Measurements from ENCODE around the gene ELFN1.

ELFN1 gene

DNA sequence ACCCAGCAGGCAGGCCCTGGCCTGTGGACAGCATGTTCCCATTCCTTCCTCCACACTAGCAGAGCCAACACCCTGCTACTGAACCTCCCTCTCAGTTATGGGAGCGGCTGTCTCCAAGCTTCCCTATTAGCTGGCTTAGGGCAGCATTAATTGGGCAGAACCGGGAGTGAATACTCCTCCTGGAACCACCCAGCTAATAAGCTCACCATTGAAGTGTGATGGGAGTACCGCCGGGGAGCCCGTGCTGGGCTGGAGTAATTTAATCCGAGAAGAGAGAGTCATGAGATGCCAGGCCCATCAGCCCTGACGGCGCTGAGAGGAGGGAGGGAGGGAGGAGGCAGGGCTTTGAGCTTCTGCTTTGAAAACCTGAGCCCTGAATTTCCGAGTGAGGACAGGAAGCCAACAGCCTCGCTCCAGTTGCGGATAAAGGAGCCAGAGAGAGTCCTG is 31.8 kb upstream of the ELFN1 start:
- no peak for DNase-seq
- CTCF ChIA-PET, result no interaction called here
- no peaks in the 10 kb centered on the region for H3K4me1 Mint-ChIP-seq
- H3K27me3 Mint-ChIP-seq, result peaks cover 24% of the 10 kb centered on the region
- no peak overlapping the region for H3K27ac Mint-ChIP-seq
- H3K9me3 Mint-ChIP-seq, result peaks cover 11% of the 10 kb centered on the region
- H3K36me3 Mint-ChIP-seq, result peaks cover 2% of the 10 kb centered on the region
- no peak overlapping the region for H3K4me3 Mint-ChIP-seq

DNA sequence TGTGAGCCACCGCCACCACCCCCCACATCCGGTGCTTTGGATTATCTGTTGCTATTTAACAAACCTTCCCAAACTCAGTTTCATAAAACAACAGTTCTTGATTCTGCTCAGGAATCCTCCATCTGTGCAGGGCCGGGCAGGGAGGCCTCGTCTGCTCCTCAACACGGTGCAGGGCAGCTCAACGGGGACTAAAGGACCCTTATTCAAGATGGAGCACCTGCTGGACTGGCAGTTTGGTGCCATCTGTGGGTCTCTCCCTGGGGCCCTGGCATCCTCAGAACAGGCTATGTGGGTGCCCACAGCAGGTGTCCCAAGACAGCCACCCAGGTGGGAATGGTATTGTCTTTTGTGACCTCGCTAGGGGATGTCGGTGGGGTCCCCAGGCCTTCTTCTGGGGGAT is 31.0 kb upstream of the ELFN1 start:
- Mint-ChIP-seq H3K36me3 (peaks cover 2% of the 10 kb centered on the region), H3K27ac (no peak overlapping the region), H3K4me1 (no peaks in the 10 kb centered on the region), H3K27me3 (peaks cover 26% of the 10 kb centered on the region), H3K4me3 (no peak overlapping the region), H3K9me3 (peaks cover 11% of the 10 kb centered on the region)
- no peak for DNase-seq
- CTCF ChIA-PET, result no interaction called here

DNA sequence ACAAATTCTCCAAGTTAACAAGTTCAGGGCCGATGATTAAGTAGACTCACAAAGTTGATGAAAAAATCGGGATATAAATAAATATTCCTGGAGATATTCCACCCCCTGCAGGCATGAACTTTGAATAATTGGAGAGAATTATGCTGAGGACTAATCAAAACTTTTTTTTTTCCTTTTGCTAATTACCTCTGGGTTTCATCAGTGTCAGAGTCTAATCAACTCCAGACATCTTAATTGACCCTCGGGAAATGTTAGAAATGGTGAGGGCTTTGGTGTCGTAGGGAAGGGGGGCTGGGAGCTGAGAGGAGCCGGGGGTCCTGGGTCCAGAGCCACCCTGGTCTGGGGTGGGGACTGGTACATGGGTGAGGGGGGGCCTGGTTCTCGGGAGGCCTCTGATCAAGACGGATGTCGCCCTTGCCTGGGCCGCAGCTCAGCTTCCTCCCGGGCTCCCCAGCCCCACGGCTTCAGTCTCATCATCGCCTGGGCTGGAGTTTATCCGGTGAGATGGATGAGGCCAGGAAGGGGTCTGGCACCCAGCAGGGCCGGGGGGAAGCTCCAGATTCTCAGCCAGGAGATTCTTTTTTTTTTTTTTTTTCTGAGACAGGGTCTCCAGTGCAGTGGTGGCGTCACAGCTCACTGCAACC is 30.4 kb upstream of the ELFN1 start:
- no peak overlapping the region for H3K27ac Mint-ChIP-seq

DNA sequence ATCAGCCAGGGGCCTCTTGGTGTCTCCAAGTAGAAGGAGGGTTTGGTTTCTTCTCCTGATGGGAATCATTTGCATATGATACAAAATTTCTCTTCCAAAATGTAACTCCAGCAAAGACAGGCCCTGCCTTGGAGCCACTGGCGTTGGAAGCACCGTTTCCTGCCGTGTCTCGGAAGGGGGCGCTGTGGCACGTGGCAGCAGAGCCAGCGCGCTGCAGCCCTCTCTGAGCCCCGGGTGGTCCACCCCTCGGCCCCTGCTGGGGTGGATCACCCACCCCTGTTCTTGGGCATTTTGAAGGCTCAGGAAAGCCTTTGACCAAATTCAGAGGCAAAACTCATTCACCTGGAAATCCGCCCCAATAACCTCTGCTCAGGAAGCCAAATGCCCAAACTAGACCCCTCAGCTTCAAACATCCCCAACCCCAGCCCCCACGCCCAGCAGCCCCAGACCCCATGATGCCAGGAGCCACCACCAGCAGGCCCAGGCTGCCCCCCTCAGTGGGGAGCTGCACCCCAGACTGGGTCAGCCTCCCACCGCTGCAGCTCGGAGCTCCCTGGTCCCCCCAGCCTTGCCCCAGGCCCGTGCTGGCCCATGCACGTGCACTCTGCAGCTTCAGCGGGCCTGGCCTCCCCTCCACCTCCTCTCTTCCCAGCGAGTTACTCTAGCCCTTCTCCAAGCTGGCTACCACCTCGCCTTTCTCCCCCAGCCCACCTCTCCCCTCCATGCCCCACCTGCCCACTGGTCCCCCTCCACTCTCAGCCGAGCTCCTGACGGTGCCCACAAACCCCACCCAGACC is 29.5 kb upstream of the ELFN1 start:
- DNase-seq, result no peak
- CTCF ChIA-PET, result no interaction called here
- H3K4me3 Mint-ChIP-seq, result no peak overlapping the region
- H3K27ac Mint-ChIP-seq, result no peak overlapping the region
- H3K27me3 Mint-ChIP-seq, result peaks cover 22% of the 10 kb centered on the region
- H3K9me3 Mint-ChIP-seq, result peaks cover 4% of the 10 kb centered on the region
- H3K36me3 Mint-ChIP-seq, result peaks cover 2% of the 10 kb centered on the region
- H3K4me1 Mint-ChIP-seq, result no peaks in the 10 kb centered on the region

More for the DNA sequence above, 30.4 kb upstream of the ELFN1 start:
- DNase-seq, result no peak
- Mint-ChIP-seq H3K4me1 (no peaks in the 10 kb centered on the region), H3K4me3 (no peak overlapping the region), H3K9me3 (peaks cover 8% of the 10 kb centered on the region), H3K27me3 (peaks cover 23% of the 10 kb centered on the region), H3K36me3 (peaks cover 2% of the 10 kb centered on the region)
- CTCF ChIA-PET, result no interaction called here

DNA sequence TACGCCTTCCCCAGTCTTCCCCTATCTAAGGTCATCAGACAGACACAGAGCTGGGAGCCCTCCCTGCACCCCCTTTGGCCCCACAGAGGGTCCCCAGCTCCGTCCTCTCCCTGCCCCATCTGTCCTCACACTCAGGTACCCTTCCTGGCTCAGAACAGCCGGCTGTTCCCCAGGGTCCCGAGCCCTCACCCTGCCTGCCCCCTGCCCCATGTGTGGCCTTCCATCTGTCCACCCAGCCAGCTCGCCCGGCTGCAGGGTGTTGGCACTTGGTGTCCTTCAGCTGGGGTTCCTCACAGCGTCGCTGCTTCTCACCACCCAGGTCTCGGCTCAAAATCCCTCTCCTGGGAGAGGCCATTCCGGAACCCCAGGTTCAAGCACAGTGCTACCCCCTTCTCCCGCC is 28.9 kb upstream of the ELFN1 start:
- Mint-ChIP-seq H3K4me1 (no peaks in the 10 kb centered on the region), H3K9me3 (peaks cover 4% of the 10 kb centered on the region), H3K27me3 (peaks cover 19% of the 10 kb centered on the region), H3K27ac (no peak overlapping the region), H3K36me3 (no peaks in the 10 kb centered on the region), H3K4me3 (no peak overlapping the region)
- no peak for DNase-seq
- CTCF ChIA-PET, result interaction anchor here (0.6 kb wide), 1 partner anchor 113 kb away, joined by 3 read pairs; no protein-coding TSS in a partner anchor

DNA sequence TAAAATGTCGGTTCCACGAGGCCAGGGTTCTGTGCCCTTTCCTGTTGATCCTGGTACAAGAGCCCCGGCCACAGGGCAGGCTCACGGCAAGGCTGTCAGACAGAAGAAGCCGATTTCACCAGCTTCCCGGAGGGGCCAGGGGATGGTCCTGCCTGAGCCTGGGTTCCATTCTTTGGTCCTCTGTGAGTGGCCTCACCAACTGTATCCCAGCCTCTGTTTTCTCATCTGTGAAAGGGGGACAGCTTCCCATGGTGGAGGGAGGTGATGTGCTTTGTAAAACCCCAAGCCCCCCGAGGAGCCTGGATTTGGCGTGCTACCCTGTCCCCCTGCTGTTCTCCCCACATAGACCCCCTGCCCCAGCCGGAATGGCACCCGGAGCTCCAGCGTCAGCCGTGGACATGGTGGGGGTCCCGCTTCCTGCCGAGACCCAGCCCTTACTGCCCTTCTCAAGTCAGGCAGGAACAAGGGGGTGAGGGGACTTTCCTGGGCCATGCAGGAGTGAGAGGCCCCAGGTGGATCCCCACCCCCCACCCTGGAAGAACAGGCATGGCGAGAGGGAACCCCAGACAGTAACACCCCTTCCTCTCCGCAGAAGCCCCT is 28.3 kb upstream of the ELFN1 start:
- no peaks in the 10 kb centered on the region for H3K36me3 Mint-ChIP-seq
- no peak for DNase-seq
- H3K9me3 Mint-ChIP-seq, result peaks cover 4% of the 10 kb centered on the region
- CTCF ChIA-PET, result interaction anchor here (0.6 kb wide), 1 partner anchor 112 kb away, joined by 3 read pairs; no protein-coding TSS in a partner anchor
- H3K27me3 Mint-ChIP-seq, result peaks cover 19% of the 10 kb centered on the region
- H3K4me3 Mint-ChIP-seq, result no peak overlapping the region
- no peaks in the 10 kb centered on the region for H3K4me1 Mint-ChIP-seq
- no peak overlapping the region for H3K27ac Mint-ChIP-seq

DNA sequence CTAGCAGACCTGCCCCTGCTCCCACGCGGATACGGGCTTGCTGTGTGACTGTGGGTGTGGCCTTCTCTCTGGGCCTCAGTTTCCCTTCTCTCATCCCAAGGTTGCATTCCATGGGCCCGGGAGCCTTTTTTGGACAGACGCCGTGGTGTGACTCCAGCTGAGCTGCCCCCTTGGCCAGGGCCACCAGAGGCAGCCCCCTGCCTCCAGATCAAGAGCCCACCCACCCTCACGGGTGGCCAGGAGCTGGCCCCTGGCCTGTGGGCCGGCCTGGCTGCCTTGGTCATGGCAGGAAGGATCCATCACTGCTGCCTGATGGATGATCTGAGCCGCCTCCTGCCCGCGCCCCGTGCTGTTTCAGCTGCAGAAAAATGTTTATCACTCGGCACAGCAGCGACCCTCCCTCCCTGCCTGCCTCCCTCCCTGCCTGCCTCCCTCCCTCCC is 27.8 kb upstream of the ELFN1 start:
- DNase-seq, result no peak
- Mint-ChIP-seq H3K9me3 (peaks cover under 1% of the 10 kb centered on the region), H3K27me3 (peaks cover 19% of the 10 kb centered on the region), H3K4me1 (no peaks in the 10 kb centered on the region), H3K4me3 (no peak overlapping the region), H3K36me3 (no peaks in the 10 kb centered on the region), H3K27ac (no peak overlapping the region)
- CTCF ChIA-PET, result no interaction called here

DNA sequence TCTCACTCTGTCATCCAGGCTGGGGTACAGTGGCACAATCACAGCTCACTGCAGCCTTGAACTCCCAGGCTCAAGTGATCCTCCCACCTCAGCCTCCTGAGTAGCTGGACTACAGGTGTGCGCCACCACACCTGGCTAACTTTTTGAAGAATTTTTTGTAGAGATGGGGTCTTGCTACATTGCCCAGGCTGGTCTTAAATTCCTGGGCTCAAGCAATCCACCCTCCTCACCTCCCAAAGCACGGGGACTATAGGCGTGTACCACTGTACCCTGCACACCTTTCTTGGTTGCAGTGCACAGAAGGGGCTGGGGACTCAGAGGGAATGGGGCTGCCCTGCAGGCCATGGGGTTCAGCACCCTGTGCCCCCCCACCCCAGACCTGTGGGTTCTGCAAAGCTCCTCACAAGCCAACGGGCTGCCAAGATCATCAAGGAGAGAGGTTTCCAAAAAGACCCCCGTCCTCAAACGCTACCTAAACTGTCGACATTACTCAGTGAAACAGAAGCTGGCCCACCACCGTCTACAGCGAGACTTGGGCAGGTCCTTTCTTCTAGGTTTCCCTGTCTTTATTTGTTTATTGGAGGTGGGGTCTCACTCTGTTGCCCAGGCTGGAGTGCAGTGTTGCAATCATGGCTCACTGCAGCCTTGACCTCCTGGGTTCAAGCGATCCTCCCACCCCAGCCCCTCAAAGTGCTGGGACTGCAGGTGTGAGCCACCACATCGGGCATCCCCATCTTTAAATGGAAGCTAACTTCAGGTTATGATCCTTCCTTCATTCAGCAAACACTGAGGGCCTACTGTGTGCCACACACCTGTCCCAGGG is 26.6 kb upstream of the ELFN1 start:
- no peak overlapping the region for H3K27ac Mint-ChIP-seq
- no peaks in the 10 kb centered on the region for H3K4me1 Mint-ChIP-seq
- no peak overlapping the region for H3K4me3 Mint-ChIP-seq
- CTCF ChIA-PET, result no interaction called here
- DNase-seq, result no peak
- no peaks in the 10 kb centered on the region for H3K9me3 Mint-ChIP-seq
- H3K36me3 Mint-ChIP-seq, result no peaks in the 10 kb centered on the region
- peaks cover 16% of the 10 kb centered on the region for H3K27me3 Mint-ChIP-seq

DNA sequence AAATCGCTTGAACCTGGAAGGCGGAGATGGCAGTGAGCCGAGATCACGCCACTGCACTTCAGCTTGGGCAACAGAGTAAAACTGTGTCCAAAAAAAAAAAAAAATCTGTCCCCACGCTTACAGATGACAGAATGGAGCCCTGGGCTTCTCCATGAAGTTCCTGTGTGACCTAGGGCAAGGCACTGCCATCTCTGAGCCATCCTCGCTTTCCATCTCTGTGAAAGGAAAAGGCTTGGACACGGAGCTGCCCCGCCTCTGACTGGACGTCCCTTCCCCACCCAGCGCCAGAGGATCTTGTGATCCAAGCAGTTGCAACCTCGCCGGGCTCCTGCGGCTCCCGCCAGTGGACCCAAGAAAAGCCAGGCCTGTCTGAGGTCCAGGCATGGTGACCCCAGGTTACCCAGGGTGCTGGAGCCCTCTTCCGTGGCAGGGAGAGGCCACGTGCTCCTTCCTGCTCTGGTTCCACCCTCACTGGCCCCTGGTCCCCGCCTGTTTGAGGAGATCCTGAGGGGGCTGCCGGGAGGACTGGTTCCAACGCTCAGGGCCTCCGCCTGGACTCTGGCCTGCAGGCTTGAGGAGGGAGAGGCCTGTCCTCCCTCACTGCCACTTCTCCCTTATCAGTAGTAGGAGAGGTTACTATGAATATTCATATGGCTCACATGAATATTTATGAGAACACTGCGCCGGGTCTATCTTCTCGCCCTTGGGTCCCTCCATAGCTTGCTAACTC is 25.6 kb upstream of the ELFN1 start:
- H3K27me3 Mint-ChIP-seq, result peaks cover 23% of the 10 kb centered on the region

DNA sequence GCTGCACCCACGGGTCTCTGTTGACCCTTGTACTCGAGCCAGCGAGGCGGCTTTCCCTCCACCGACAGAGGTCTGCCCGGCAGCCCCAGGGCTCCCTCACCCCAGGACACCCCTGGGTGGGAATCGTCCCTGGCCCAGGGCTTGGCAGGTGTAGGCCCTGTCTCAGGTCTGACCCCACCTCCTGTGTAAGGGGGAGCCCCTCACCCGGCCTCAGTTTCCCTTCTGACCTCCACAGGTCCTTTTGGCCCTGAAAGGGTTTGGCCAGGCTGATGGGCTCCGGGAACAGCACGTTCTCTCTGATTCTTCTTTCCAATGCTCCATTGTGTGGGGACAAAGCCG is 25.0 kb upstream of the ELFN1 start:
- H3K4me1 Mint-ChIP-seq, result no peaks in the 10 kb centered on the region
- H3K27ac Mint-ChIP-seq, result no peak overlapping the region
- H3K36me3 Mint-ChIP-seq, result no peaks in the 10 kb centered on the region
- peaks cover 23% of the 10 kb centered on the region for H3K27me3 Mint-ChIP-seq
- no peak overlapping the region for H3K4me3 Mint-ChIP-seq
- DNase-seq, result no peak
- H3K9me3 Mint-ChIP-seq, result no peaks in the 10 kb centered on the region
- CTCF ChIA-PET, result no interaction called here

More for the DNA sequence above, 25.6 kb upstream of the ELFN1 start:
- no peak for DNase-seq
- no peaks in the 10 kb centered on the region for H3K9me3 Mint-ChIP-seq
- H3K36me3 Mint-ChIP-seq, result no peaks in the 10 kb centered on the region
- H3K27ac Mint-ChIP-seq, result no peak overlapping the region
- H3K4me1 Mint-ChIP-seq, result no peaks in the 10 kb centered on the region
- no peak overlapping the region for H3K4me3 Mint-ChIP-seq
- CTCF ChIA-PET, result interaction anchor here (0.7 kb wide), 1 partner anchor 240 kb away, joined by 3 read pairs; no protein-coding TSS in a partner anchor

DNA sequence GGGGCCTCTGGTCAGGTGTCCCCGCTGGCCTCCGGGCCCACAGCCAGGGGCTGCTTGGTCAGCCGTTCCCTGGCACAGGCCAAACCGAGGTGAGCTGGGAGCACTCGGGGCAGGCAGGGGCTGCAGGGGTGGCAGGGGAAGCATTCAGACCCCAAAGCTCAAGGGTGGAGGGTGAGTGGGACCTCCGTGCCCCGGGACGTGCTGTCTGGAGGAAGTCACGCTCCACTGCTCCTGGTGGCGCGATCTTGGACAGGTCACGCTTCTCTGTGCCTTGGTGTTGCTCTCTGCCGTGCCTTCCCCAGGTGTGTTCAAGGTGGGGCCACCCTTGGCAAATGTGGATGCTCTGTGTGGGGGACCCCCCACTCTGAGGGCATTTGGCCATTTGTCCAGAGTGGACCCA is 24.6 kb upstream of the ELFN1 start:
- no peak for DNase-seq
- Mint-ChIP-seq H3K27me3 (peaks cover 23% of the 10 kb centered on the region), H3K9me3 (no peaks in the 10 kb centered on the region), H3K36me3 (no peaks in the 10 kb centered on the region), H3K4me3 (no peak overlapping the region), H3K4me1 (no peaks in the 10 kb centered on the region), H3K27ac (no peak overlapping the region)
- CTCF ChIA-PET, result no interaction called here

DNA sequence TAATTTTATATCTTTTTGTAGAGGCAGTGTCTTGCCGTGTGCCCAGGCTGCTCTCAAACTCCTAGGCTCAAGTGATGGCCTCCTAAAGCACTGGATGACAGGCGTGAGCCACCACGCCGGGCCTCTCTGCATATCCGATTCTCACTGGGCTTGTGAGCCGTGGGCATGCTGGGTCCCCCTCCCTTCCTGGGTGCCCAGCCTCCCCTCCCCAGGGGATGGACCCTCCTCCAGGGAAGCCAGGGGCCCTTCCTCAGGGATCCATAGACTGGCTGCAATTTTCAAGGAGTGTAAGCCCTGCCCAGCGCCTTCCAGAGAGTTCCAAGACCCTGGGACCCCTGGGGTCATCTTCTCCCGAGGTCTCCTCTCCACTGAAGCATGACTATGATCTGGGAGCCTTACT is 23.7 kb upstream of the ELFN1 start:
- Mint-ChIP-seq H3K27ac (no peak overlapping the region), H3K36me3 (no peaks in the 10 kb centered on the region), H3K27me3 (peaks cover 23% of the 10 kb centered on the region), H3K4me1 (no peaks in the 10 kb centered on the region), H3K9me3 (no peaks in the 10 kb centered on the region), H3K4me3 (no peak overlapping the region)
- no peak for DNase-seq
- CTCF ChIA-PET, result no interaction called here

DNA sequence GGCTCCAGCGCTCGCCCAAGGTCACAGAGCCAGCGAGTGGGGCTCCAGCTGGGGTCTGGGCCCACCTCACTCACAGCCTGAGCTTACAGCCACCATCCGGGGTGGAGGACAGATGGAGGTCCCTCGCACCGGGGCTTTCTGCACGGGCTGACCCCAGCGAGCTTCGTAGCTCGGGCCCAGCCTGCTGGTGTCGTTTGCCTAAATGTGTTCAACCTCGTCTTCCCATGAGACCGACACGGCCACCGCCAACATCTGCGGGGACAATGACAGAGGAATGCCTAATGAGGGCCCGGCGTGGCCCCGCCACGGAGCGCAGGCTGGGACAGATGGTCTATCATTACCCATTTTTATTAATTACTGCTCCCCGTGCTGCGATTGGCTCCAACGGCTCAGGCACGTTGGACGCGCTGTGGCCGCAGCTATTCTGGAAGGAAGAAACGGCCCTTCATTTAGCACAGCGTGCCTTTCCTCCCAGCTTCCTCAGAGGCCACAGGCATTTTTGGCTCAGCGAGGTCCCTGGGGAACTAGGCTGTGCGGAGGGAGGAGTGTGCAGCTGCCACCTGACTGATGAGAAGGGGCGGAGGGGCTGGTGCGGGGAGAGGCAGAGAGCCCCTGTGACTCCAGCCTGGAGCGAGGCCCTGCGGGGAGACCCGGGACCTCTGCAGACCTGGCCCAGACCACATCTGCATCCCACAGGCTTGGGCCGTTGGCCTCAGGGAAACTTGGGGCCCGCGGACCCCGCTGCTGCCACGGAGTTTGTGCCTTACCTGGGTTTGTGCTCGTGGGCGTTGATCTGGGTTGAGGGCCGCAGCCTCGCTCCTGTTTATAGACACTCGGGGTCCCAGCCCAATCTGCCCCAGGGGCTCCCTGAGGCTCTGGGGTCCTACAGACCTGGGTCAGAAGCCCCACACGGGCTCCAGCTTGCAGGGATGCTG is 22.9 kb upstream of the ELFN1 start:
- no peaks in the 10 kb centered on the region for H3K9me3 Mint-ChIP-seq
- peaks cover 21% of the 10 kb centered on the region for H3K27me3 Mint-ChIP-seq
- no peak overlapping the region for H3K4me3 Mint-ChIP-seq
- H3K4me1 Mint-ChIP-seq, result no peaks in the 10 kb centered on the region
- no peak for DNase-seq
- no peaks in the 10 kb centered on the region for H3K36me3 Mint-ChIP-seq
- CTCF ChIA-PET, result no interaction called here
- no peak overlapping the region for H3K27ac Mint-ChIP-seq
